ENCODE results near the gene PLXNA4. TPM values are rescaled to one million over a fixed set of nuclear protein-coding genes. Genes with fewer than 3 reads are reported as not detected.
"Not testable (repeated sequence)": the region's sequence is repeated elsewhere in the genome, so short reads cannot be mapped to it uniquely, and the experiment has no call there.

PLXNA4 gene
- total and polyA plus RNA-seq, 7 experiments from 2014 or later = 0.05 to 31.6 (median 1.1) TPM

DNA sequence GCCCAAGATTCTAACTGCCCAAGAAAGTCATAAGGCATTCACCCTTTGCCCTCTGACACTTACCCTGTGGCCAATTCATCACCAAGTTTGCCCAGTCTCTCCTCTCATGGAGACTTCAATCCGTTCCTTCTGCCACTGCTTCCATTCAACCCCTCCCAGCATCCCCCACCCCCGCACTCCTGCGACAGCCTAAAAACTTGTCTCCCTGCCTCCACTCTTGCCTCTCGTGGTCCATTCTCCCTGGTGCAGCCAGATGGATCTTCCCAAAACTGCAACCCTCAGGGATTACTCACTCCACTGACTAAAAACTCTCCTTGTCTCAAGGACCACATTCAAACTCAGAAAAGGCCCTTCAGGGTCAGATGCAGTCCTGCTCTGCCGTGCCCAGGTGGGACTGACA, 32.3 kb upstream of the PLXNA4 start:
- H3K27ac Mint-ChIP-seq = no peak overlapping the region
- ChIA-PET CTCF (no interaction called here), POLR2A (no interaction called here)
- no peak overlapping the region for H3K27ac ChIP-seq (ENCODE audit: low read depth, low read length)
- H3K36me3 Mint-ChIP-seq = no peaks in the 10 kb centered on the region
- peaks cover 3 to 11% (median 6%) of the 10 kb centered on the region in 5 donors for H3K27me3 Mint-ChIP-seq
- no peaks in the 10 kb centered on the region for H3K9me3 ChIP-seq (ENCODE audit: control insufficient read depth in 2 of 3, low read length in 3 of 3)
- H3K4me3 ChIP-seq (ENCODE audit: low read length) = no peak overlapping the region
- no peaks in the 10 kb centered on the region for H3K36me3 ChIP-seq (ENCODE audit: control insufficient read depth in 2 of 3, insufficient read depth in 3 of 3, low read length in 3 of 3)
- no peaks in the 10 kb centered on the region for H3K27me3 ChIP-seq (ENCODE audit: control insufficient read depth in 2 of 2, insufficient read depth in 2 of 2, low read length in 2 of 2)
- H3K4me1 ChIP-seq (ENCODE audit: control insufficient read depth in 2 of 2, insufficient read depth in 2 of 2, low read length in 2 of 2) = no peaks in the 10 kb centered on the region
- DNase-seq = no peak
- no peaks in the 10 kb centered on the region for H3K9me3 Mint-ChIP-seq
- intact Hi-C loops (cut with micrococcal nuclease) = no loop called here
- H3K4me3 Mint-ChIP-seq = no peak overlapping the region
- ATAC-seq = no peak
- H3K4me1 Mint-ChIP-seq = peaks cover 0 to 3% (median 0%) of the 10 kb centered on the region in 7 donors

DNA sequence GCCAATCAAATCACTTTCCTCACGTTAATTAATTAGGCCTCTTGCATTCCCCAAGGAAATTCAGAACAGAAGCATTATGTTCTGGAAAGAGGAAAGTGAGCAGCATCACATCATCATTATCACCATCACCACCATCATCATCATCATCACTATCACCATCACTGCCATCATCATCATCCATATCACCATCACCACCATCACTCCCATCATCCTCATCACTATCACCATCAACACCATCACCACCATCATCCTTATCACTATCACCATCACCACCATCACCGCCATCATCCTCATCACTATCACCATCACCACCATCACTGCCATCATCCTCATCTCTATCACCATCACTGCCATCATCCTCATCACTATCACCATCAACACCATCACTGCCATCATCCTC, 31.4 kb upstream of the PLXNA4 start:
- Histone ChIP-seq H3K4me3 (ENCODE audit: low read length) (no peak overlapping the region), H3K27ac (ENCODE audit: low read depth, low read length) (no peak overlapping the region), H3K36me3 (ENCODE audit: control insufficient read depth in 2 of 3, insufficient read depth in 3 of 3, low read length in 3 of 3) (no peaks in the 10 kb centered on the region), H3K9me3 (ENCODE audit: control insufficient read depth in 2 of 3, low read length in 3 of 3) (no peaks in the 10 kb centered on the region), H3K27me3 (ENCODE audit: control insufficient read depth in 2 of 2, insufficient read depth in 2 of 2, low read length in 2 of 2) (no peaks in the 10 kb centered on the region), H3K4me1 (ENCODE audit: control insufficient read depth in 2 of 2, insufficient read depth in 2 of 2, low read length in 2 of 2) (no peaks in the 10 kb centered on the region)
- intact Hi-C loops (cut with micrococcal nuclease) = no loop called here
- ChIA-PET CTCF (no interaction called here), POLR2A (no interaction called here)
- DNase-seq = no peak
- H3K27me3 Mint-ChIP-seq = peaks cover 0 to 8% (median 7%) of the 10 kb centered on the region in 5 donors
- no peak for ATAC-seq
- H3K36me3 Mint-ChIP-seq = no peaks in the 10 kb centered on the region
- H3K4me1 Mint-ChIP-seq = peaks cover 0 to 3% (median 0%) of the 10 kb centered on the region in 7 donors
- H3K4me3 Mint-ChIP-seq = no peak overlapping the region
- H3K27ac Mint-ChIP-seq = no peak overlapping the region
- no peaks in the 10 kb centered on the region for H3K9me3 Mint-ChIP-seq

DNA sequence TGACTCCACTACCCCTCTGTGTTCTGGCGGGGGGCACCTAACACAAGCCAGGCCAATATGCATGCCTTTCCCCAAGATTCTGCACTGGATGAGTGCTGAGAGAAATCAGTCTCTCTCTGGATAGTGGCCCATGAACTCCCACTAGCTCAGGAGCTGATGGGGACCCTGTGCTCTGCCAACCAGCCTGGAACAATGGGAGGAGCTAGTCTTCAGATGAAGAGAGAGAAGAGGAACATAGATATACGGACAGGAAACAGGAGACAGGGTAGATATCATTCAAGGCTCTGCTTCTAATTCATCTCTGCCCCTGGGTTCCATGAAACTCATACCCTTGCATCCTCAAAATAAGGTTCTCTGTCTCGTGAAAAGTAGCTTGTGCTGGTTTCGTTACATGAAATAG, 27.9 kb upstream of the PLXNA4 start:
- Histone ChIP-seq H3K4me1 (ENCODE audit: control insufficient read depth in 2 of 2, insufficient read depth in 2 of 2, low read length in 2 of 2) (no peaks in the 10 kb centered on the region), H3K27me3 (ENCODE audit: control insufficient read depth in 2 of 2, insufficient read depth in 2 of 2, low read length in 2 of 2) (no peaks in the 10 kb centered on the region), H3K27ac (ENCODE audit: low read depth, low read length) (no peak overlapping the region), H3K9me3 (ENCODE audit: control insufficient read depth in 2 of 3, low read length in 3 of 3) (no peaks in the 10 kb centered on the region), H3K36me3 (ENCODE audit: control insufficient read depth in 2 of 3, insufficient read depth in 3 of 3, low read length in 3 of 3) (no peaks in the 10 kb centered on the region), H3K4me3 (ENCODE audit: low read length) (no peak overlapping the region)
- no peak for ATAC-seq
- intact Hi-C loops (cut with micrococcal nuclease) = no loop called here
- POLR2A ChIA-PET = no interaction called here
- H3K36me3 Mint-ChIP-seq = no peaks in the 10 kb centered on the region
- no peak for DNase-seq
- H3K27me3 Mint-ChIP-seq = peaks cover 0 to 15% (median 0%) of the 10 kb centered on the region in 5 donors
- peaks cover 0 to 3% (median 0%) of the 10 kb centered on the region in 7 donors for H3K4me1 Mint-ChIP-seq
- no peaks in the 10 kb centered on the region for H3K9me3 Mint-ChIP-seq
- CTCF ChIA-PET = no interaction called here
- no peak overlapping the region for H3K4me3 Mint-ChIP-seq
- H3K27ac Mint-ChIP-seq = no peak overlapping the region

DNA sequence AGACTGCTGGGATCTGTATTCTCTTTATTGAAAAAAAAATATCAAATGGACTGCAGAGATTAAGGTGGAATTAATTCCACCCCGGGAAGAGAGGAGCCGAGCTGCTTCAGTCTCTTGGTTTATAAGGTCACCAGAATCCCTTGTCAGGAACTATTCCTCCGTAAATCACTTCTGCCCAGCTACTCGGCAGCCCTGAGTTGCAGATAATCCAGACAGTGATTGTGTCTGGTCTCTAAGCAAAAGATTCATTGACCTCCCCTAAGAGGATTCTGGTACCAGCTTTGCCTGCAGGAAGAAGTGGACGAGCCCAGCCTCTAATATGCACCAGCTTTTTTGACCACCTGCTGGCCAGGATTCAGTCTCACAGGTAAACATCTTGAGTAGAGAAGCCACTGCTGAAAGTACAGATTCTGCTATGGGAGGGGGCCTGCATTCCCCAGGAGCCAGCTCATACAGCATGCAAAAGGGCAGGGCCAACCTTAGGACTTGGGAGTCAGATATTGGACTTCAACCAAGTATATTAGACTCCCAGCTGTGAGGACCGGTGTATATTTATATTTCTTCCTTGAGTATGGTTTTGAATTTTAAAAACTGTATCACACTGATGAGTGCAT, 27.1 kb upstream of the PLXNA4 start:
- no peak overlapping the region for H3K4me3 ChIP-seq (ENCODE audit: low read length)
- DNase-seq = no peak
- no peaks in the 10 kb centered on the region for H3K27me3 ChIP-seq (ENCODE audit: control insufficient read depth in 2 of 2, insufficient read depth in 2 of 2, low read length in 2 of 2)

DNA sequence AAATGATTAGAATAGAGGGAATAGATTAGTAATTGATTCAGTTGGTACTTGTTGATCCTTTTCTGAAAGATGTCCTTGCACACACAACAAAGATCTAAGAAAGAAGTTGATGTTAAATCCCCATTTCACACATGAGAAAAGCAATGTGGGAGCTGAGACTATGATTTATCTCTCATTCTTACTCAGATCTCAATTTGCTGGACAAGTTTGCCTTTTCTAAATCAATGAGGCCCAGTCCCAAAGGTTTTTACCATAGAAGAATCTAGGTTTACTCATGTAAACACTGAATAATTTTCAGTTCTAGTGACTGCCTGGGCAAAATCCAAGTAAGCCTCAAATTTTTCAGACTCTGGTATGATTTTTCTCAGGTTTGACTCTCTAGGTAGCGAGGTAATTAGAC, 25.5 kb upstream of the PLXNA4 start:
- no peaks in the 10 kb centered on the region for H3K27me3 ChIP-seq (ENCODE audit: control insufficient read depth in 2 of 2, insufficient read depth in 2 of 2, low read length in 2 of 2)
- no peak overlapping the region for H3K4me3 ChIP-seq (ENCODE audit: low read length)
- no peaks in the 10 kb centered on the region for H3K36me3 Mint-ChIP-seq
- intact Hi-C loops (cut with micrococcal nuclease) = no loop called here
- no peaks in the 10 kb centered on the region for H3K9me3 Mint-ChIP-seq
- no peak for ATAC-seq
- H3K27ac ChIP-seq (ENCODE audit: low read depth, low read length) = no peak overlapping the region
- no peaks in the 10 kb centered on the region for H3K36me3 ChIP-seq (ENCODE audit: control insufficient read depth in 2 of 3, insufficient read depth in 3 of 3, low read length in 3 of 3)
- H3K4me1 ChIP-seq (ENCODE audit: control insufficient read depth in 2 of 2, insufficient read depth in 2 of 2, low read length in 2 of 2) = no peaks in the 10 kb centered on the region
- CTCF ChIA-PET = interaction anchor here (0.5 kb wide), 1 partner anchor 101 kb away, joined by 3 read pairs; no protein-coding TSS in a partner anchor
- no peaks in the 10 kb centered on the region for H3K9me3 ChIP-seq (ENCODE audit: control insufficient read depth in 2 of 3, low read length in 3 of 3)
- no peak overlapping the region for H3K4me3 Mint-ChIP-seq
- peaks cover 0 to 28% (median 4%) of the 10 kb centered on the region in 5 donors for H3K27me3 Mint-ChIP-seq
- no peak for DNase-seq
- no peak overlapping the region for H3K27ac Mint-ChIP-seq
- POLR2A ChIA-PET = no interaction called here
- H3K4me1 Mint-ChIP-seq = peaks cover 0 to 3% (median 0%) of the 10 kb centered on the region in 7 donors

More for the DNA sequence above, 27.1 kb upstream of the PLXNA4 start:
- Mint-ChIP-seq H3K27me3 (peaks cover 0 to 22% (median 0%) of the 10 kb centered on the region in 5 donors), H3K4me3 (no peak overlapping the region), H3K27ac (no peak overlapping the region), H3K9me3 (no peaks in the 10 kb centered on the region), H3K36me3 (no peaks in the 10 kb centered on the region), H3K4me1 (peaks cover 0 to 3% (median 0%) of the 10 kb centered on the region in 7 donors)
- Histone ChIP-seq H3K27ac (ENCODE audit: low read depth, low read length) (no peak overlapping the region), H3K9me3 (ENCODE audit: control insufficient read depth in 2 of 3, low read length in 3 of 3) (no peaks in the 10 kb centered on the region), H3K36me3 (ENCODE audit: control insufficient read depth in 2 of 3, insufficient read depth in 3 of 3, low read length in 3 of 3) (no peaks in the 10 kb centered on the region), H3K4me1 (ENCODE audit: control insufficient read depth in 2 of 2, insufficient read depth in 2 of 2, low read length in 2 of 2) (no peaks in the 10 kb centered on the region)
- intact Hi-C loops (cut with micrococcal nuclease) = no loop called here
- ATAC-seq = no peak
- ChIA-PET CTCF (interaction anchor here (0.6 kb wide), 1 partner anchor 789 kb away, joined by 6 read pairs; no protein-coding TSS in a partner anchor), POLR2A (no interaction called here)

DNA sequence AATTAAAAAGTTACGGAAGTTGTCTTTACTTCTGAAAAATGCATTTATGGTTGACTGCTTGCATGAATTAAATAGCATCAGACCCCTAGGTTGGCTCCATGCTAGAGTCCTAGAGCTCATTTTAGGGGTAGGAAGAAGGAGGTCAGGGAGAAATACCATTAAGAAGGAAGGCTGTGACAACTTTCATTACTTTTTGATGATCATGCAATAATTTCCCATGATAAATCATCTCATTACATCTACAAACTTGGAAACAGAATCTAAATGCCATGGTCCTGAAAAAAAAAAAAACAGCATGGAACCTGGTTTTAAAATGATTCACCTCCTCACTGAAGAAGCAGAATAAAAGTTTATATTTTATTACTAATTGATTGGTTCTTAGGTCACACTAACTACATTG, 20.3 kb upstream of the PLXNA4 start:
- ChIA-PET CTCF (no interaction called here), POLR2A (interaction anchor here (0.9 kb wide), 1 partner anchor 1395 kb away, joined by 3 read pairs; no protein-coding TSS in a partner anchor)
- H3K27ac Mint-ChIP-seq = no peak overlapping the region
- Histone ChIP-seq H3K27me3 (ENCODE audit: control insufficient read depth in 2 of 2, insufficient read depth in 2 of 2, low read length in 2 of 2) (no peaks in the 10 kb centered on the region), H3K4me3 (ENCODE audit: low read length) (no peak overlapping the region), H3K9me3 (ENCODE audit: control insufficient read depth in 2 of 3, low read length in 3 of 3) (no peaks in the 10 kb centered on the region), H3K4me1 (ENCODE audit: control insufficient read depth in 2 of 2, insufficient read depth in 2 of 2, low read length in 2 of 2) (no peaks in the 10 kb centered on the region), H3K27ac (ENCODE audit: low read depth, low read length) (no peak overlapping the region), H3K36me3 (ENCODE audit: control insufficient read depth in 2 of 3, insufficient read depth in 3 of 3, low read length in 3 of 3) (no peaks in the 10 kb centered on the region)
- DNase-seq = no peak
- H3K4me1 Mint-ChIP-seq = no peaks in the 10 kb centered on the region
- H3K27me3 Mint-ChIP-seq = peaks cover 0 to 30% (median 8%) of the 10 kb centered on the region in 5 donors
- H3K36me3 Mint-ChIP-seq = no peaks in the 10 kb centered on the region
- no peak for ATAC-seq
- no peaks in the 10 kb centered on the region for H3K9me3 Mint-ChIP-seq
- intact Hi-C loops (cut with micrococcal nuclease) = no loop called here
- no peak overlapping the region for H3K4me3 Mint-ChIP-seq

DNA sequence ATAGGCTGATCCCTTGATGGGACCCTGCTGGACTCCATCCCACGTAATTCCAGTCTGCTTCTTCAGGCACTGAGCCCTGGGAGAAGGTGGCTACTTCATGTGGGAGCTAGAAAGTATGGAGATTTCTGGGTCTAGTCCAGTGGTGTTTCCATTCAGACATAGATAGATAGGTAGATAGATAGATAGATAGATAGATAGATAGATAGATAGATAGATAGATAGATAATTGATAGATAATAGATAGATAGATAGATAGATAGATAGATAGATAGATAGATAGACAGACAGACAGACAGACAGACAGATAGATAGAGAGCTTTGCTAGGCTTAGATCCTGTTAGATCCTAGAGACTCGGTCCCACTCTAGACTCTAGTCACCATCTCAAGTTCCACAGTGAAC, 18.5 kb upstream of the PLXNA4 start:
- H3K27ac Mint-ChIP-seq; H3K4me3 ChIP-seq (ENCODE audit: low read length); H3K4me1 Mint-ChIP-seq; DNase-seq; H3K9me3 ChIP-seq (ENCODE audit: control insufficient read depth in 2 of 3, low read length in 3 of 3); H3K9me3 Mint-ChIP-seq; H3K36me3 ChIP-seq (ENCODE audit: control insufficient read depth in 2 of 3, insufficient read depth in 3 of 3, low read length in 3 of 3); CTCF ChIA-PET; H3K27me3 ChIP-seq (ENCODE audit: control insufficient read depth in 2 of 2, insufficient read depth in 2 of 2, low read length in 2 of 2); intact Hi-C loops (cut with micrococcal nuclease); H3K4me1 ChIP-seq (ENCODE audit: control insufficient read depth in 2 of 2, insufficient read depth in 2 of 2, low read length in 2 of 2); H3K27ac ChIP-seq (ENCODE audit: low read depth, low read length); POLR2A ChIA-PET; H3K4me3 Mint-ChIP-seq; ATAC-seq; H3K36me3 Mint-ChIP-seq: not testable (repeated sequence)
- H3K27me3 Mint-ChIP-seq = peaks cover 0 to 34% (median 8%) of the 10 kb centered on the region in 5 donors

All from naive thymus-derived CD4-positive, alpha-beta T cell (primary cell).